HG03060 (cell line): ENCODE measurements around the gene NXPE2.
"Not testable (repeated sequence)": the region's sequence is repeated elsewhere in the genome, so short reads cannot be mapped to it uniquely, and the experiment has no call there.

Source experiments
- ATAC-seq: cut with Tn5 transposase; IDR thresholded peaks from one replicate; pipeline ENCODE4 v1.9.1; 2021; ENCODE audit warnings: low read depth, moderate number of reproducible peaks; ENCODE audit not compliant: unreplicated experiment

Gene NXPE2

DNA sequence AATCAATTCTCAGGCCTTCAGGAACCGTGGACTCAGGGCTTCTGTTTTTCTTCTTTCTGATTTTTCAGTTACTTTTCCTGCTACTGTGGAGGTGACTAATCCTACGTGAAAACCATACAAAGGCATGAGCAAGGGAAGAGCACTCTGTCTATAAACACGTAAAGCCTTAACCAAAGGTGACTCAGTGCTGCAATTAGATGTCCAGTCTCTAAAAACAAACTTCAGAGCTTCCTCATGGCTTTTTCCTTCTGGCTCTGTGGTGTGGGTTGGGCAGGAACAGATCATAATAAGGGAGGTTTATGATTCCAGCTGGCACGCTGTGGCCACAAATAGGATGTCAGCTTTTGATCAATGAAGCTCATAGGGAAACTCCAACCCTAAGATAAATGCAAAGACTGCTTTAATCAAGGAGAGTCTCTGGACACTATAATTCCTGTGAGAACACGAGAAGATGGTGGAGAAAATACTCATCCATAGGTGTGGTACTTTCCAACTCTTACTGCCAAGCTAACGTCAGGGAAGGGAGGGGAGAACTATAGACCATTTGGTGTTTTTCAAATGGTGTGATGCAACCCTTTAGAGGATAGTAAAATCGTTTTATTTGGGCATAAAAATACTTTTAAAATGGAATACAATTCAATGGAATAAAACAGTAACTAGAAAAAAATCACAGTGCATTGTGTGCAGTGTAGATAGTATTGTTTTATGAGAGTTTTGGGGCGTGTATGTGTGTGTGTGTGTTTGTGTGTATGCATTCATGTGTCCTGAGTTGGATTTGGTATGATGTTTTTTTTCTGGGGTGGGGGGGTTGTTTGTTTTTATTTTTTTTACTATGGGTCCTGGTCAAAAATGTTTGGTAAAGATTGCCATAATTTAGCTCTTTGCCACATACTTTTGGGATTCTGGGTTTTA lies at the start of gene NXPE2:
Gene NXPE2, plus strand, starts transcription at position 403 of the 912 bp plus-strand sequence. Its CDS starts 49 bp downstream, at position 452.
- no peak for ATAC-seq

- not testable (repeated sequence) for ATAC-seq
These were observed 46.8 kb upstream of the NXPE2 start for GRCh38 chr11:114631445-114631965.

DNA sequence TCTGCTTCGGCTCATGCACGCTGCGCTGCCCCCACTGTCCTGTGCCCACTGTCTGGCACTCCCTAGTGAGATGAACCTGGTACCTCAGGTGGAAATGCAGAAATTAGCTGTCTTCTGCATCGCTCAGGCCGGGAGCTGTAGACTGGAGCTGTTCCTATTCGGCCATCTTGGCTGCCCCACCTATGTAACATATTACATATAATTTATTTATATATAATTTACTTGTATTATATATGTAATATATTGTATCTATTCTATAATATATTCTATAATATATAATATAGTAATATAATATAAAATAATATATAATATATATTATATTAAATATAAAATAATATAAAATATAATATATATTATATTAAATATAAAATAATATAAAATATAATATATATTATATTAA lies 38.9 kb upstream of the NXPE2 start:
- ATAC-seq, result not testable (repeated sequence)

DNA sequence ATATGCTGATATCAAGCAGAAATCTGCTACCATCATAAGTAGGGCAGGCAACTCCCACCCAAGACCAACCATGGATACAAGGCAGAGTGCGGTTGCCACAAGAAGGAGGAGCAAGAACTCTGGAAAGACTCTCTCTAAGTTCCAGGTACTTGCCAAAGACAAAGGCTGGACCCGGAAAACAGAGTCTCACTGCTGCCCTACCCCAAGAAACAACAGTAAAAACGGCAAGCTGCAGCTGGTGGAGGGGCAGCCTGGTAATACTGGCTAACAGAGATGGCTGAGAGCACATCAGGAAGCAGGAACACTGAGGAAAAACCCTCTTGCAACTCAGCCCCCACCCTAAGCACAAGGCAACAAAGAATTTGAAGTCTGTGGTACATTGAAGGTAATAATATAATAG lies 27.7 kb upstream of the NXPE2 start:
- no peak for ATAC-seq

GRCh38 chr11:114651145-114651718 lies 27.1 kb upstream of the NXPE2 start:
- no peak for ATAC-seq

- ATAC-seq, result no peak
These were observed 25.2 kb upstream of the NXPE2 start for GRCh38 chr11:114653148-114653547.

GRCh38 chr11:114664641-114665040 lies 13.7 kb upstream of the NXPE2 start:
- no peak for ATAC-seq

DNA sequence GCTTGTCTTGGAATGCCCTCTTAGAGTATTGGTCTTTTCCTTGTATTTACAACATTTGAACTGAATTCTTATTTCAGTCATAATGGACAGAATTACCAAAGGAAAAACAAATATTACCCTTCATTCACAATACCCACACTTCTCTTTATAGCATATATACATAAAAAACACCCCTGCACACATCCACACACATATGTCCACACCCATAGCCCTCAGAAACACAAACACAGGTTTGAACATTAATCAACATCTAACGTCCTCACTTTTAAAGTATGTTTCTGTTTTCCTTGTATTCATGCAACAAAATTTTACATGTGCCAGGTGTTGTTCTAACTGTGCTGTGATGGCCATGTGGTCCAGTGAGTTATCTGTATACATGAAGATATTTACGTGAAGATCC lies 11.6 kb upstream of the NXPE2 start:
- ATAC-seq, result no peak

DNA sequence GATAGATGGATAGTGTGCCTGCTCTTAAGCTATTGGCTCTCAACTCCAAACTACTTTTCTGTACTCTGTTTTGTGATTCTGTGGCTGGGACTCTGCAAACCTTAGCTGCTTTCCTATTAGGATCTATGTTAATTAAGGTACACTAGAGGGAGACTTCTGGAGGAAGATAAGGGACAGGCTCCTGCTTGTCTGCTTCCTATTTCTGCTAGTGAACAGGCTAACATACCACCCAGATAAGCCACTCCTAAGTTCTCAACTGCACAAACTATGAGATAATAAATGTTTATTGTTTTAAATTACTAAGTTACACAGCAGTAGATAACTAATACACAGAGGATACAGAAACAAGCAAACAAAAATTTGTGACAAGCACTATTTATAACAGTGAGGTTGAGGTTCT lies 10.2 kb upstream of the NXPE2 start:
- no peak for ATAC-seq

- no peak for ATAC-seq
These were observed 4.7 kb upstream of the NXPE2 start for GRCh38 chr11:114673661-114674060.

GRCh38 chr11:114679505-114679904 lies 1.2 kb downstream of the NXPE2 start:
- ATAC-seq, result no peak

GRCh38 chr11:114683007-114683406 lies 4.7 kb downstream of the NXPE2 start:
- ATAC-seq, result no peak

GRCh38 chr11:114684636-114685035 lies 6.3 kb downstream of the NXPE2 start:
- ATAC-seq, result no peak

GRCh38 chr11:114685097-114685496 lies 6.8 kb downstream of the NXPE2 start:
- no peak for ATAC-seq

GRCh38 chr11:114705280-114706024 lies 27.1 kb downstream of the NXPE2 start:
- no peak for ATAC-seq

GRCh38 chr11:114709960-114710359 lies 31.6 kb downstream of the NXPE2 start:
- no peak for ATAC-seq

- ATAC-seq, result no peak
These were observed 35.4 kb downstream of the NXPE2 start for GRCh38 chr11:114713756-114714155.

- ATAC-seq, result no peak
These were observed 41.2 kb downstream of the NXPE2 start for GRCh38 chr11:114719562-114719961.

DNA sequence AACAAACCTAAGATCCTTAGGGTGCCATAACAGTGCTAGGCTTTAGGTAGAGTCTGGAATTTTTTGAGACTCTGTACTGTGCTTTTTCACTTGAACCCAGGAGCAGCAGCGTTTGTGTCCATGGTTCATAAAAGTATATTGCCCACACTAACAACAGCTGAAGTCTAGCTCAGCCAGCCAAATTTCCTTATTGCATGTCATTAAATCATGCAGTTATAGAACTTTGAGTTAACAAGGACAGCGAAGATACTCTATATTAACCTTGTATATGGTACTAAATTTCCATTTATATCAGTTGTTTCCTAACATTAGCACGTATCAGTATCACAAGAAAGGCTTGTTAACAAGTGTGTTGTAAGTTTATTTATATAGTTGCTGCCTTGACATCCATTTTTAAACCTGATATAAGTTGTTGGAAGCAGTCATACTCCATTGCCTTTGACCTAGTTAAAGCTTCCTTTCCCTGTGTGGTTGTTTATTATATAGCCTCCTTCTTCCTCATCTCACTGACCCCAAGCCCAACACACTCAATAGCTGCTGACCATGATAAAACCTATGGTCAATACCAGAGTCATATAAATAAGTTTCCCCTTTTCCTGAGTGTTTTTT lies 46.7 kb downstream of the NXPE2 start:
- ATAC-seq, result no peak

DNA sequence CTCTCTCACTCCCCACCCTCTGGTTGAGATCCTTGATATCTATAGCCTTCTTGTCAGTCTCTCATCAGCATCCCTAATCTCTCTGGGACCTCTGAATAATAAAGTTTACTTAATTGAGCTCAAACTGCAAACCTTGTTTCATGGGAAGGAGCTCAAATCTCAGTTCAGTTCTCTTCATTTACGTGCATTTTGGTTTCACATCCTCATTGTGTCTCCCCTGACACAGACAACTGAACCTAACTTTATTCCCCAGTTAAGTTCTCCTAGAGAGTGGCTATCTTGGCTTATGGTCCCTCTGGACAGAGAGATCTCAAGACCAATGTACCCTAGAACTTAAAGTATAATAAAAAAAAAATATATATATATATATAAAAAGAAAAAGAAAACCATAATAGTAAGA lies 47.3 kb downstream of the NXPE2 start:
- no peak for ATAC-seq

DNA sequence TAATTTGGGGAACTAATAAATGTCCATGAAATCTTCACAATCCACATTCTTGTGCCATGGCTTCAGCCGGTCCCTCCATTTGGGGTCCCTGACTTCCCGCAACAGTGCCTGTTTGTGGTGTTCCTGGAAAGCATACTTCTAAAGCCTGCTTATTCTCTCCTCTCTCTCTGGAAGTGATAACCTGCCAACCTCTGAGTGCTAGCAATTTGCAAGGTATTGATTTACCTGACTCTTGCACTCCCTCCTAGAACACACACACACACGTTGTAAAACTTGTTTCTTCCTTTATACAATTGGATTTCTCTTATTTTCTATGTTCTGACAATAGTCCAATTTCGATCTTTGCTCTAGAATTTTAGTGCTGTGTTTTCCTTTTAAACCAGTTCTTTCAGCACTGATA lies 58.5 kb downstream of the NXPE2 start:
- no peak for ATAC-seq
